Muscle layer of duodenum (tissue), 2 donors: ENCODE results near the gene TLE1.

Experiments used
- H3K27ac ChIP-seq: one replicate; pipeline ENCODE4 v1.7.0; 2013; ENCODE audit warnings: mild to moderate bottlenecking, low read length
- H3K27me3 ChIP-seq: one replicate; pipeline ENCODE4 v1.7.0; 2013; ENCODE audit warnings: low read depth, mild to moderate bottlenecking, control low read depth, low read length
- H3K36me3 ChIP-seq, 2 donors: one replicate each; pipeline ENCODE4 v1.7.0; 2013; ENCODE audit warnings: low read length in 2 of 2, control low read depth in 1 of 2, mild to moderate bottlenecking in 1 of 2; ENCODE audit not compliant: insufficient read depth in 2 of 2, control insufficient read depth in 1 of 2
- H3K4me1 ChIP-seq, 2 donors: one replicate each; pipeline ENCODE4 v1.7.0; 2013; ENCODE audit warnings: low read length in 2 of 2, mild to moderate bottlenecking in 2 of 2, control low read depth in 1 of 2, moderate library complexity in 1 of 2; ENCODE audit not compliant: insufficient read depth in 2 of 2, control insufficient read depth in 1 of 2
- H3K4me3 ChIP-seq, 2 donors: one replicate each; pipeline ENCODE4 v1.7.0; 2013; ENCODE audit warnings: low read length in 2 of 2, low read depth in 1 of 2, mild to moderate bottlenecking in 1 of 2
- H3K9me3 ChIP-seq, 2 donors: one replicate each; pipeline ENCODE4 v1.7.0; 2013; ENCODE audit warnings: low read length in 2 of 2, control low read depth in 1 of 2, mild to moderate bottlenecking in 1 of 2; ENCODE audit not compliant: control insufficient read depth in 1 of 2
- donor health status: healthy.

The TLE1 gene

GRCh38 chr9:81684635-81685034, 4.7 kb downstream of the TLE1 start:
- no peak overlapping the region for H3K4me3 ChIP-seq
- no peak overlapping the region for H3K27ac ChIP-seq
- H3K9me3 ChIP-seq: no peaks in the 10 kb centered on the region
- H3K4me1 ChIP-seq: peaks cover 15 to 37% of the 10 kb centered on the region in 2 donors
- H3K27me3 ChIP-seq: no peaks in the 10 kb centered on the region
- H3K36me3 ChIP-seq: peaks cover 0 to 3% of the 10 kb centered on the region in 2 donors

GRCh38 chr9:81683704-81684103, 5.6 kb downstream of the TLE1 start:
- H3K4me3 ChIP-seq: no peak overlapping the region
- peaks cover 15 to 42% of the 10 kb centered on the region in 2 donors for H3K4me1 ChIP-seq

GRCh38 chr9:81683238-81683637, 6.1 kb downstream of the TLE1 start:
- Histone ChIP-seq H3K27me3 (no peaks in the 10 kb centered on the region), H3K27ac (no peak overlapping the region), H3K9me3 (no peaks in the 10 kb centered on the region), H3K4me3 (peak overlapping the region; percentile 0 to 8), H3K4me1 (peaks cover 15 to 42% of the 10 kb centered on the region in 2 donors), H3K36me3 (peaks cover 0 to 3% of the 10 kb centered on the region in 2 donors)

More at GRCh38 chr9:81683704-81684103, 5.6 kb downstream of the TLE1 start:
- H3K9me3 ChIP-seq: no peaks in the 10 kb centered on the region
- peaks cover 0 to 3% of the 10 kb centered on the region in 2 donors for H3K36me3 ChIP-seq
- no peaks in the 10 kb centered on the region for H3K27me3 ChIP-seq
- H3K27ac ChIP-seq: no peak overlapping the region

GRCh38 chr9:81682797-81683196, 6.5 kb downstream of the TLE1 start:
- Histone ChIP-seq H3K27ac (no peak overlapping the region), H3K36me3 (peaks cover 0 to 3% of the 10 kb centered on the region in 2 donors), H3K4me3 (peak overlapping the region; percentile 0 to 8), H3K9me3 (no peaks in the 10 kb centered on the region), H3K4me1 (peaks cover 15 to 42% of the 10 kb centered on the region in 2 donors), H3K27me3 (no peaks in the 10 kb centered on the region)

GRCh38 chr9:81682177-81682576, 7.2 kb downstream of the TLE1 start:
- H3K27me3 ChIP-seq: no peaks in the 10 kb centered on the region
- no peak overlapping the region for H3K27ac ChIP-seq
- H3K9me3 ChIP-seq: no peaks in the 10 kb centered on the region
- H3K4me3 ChIP-seq: peak overlapping the region in 1 of 2 donors; percentile 0
- H3K36me3 ChIP-seq: peaks cover 0 to 3% of the 10 kb centered on the region in 2 donors
- peaks cover 15 to 42% of the 10 kb centered on the region in 2 donors for H3K4me1 ChIP-seq

GRCh38 chr9:81680506-81680905, 8.8 kb downstream of the TLE1 start:
- Histone ChIP-seq H3K9me3 (no peaks in the 10 kb centered on the region), H3K27ac (no peak overlapping the region), H3K4me3 (no peak overlapping the region), H3K36me3 (peaks cover 0 to 3% of the 10 kb centered on the region in 2 donors), H3K4me1 (peaks cover 15 to 43% of the 10 kb centered on the region in 2 donors), H3K27me3 (no peaks in the 10 kb centered on the region)

GRCh38 chr9:81680006-81680405, 9.3 kb downstream of the TLE1 start:
- Histone ChIP-seq H3K27me3 (no peaks in the 10 kb centered on the region), H3K4me1 (peaks cover 11 to 43% of the 10 kb centered on the region in 2 donors), H3K36me3 (peaks cover 0 to 3% of the 10 kb centered on the region in 2 donors), H3K9me3 (no peaks in the 10 kb centered on the region), H3K27ac (no peak overlapping the region), H3K4me3 (no peak overlapping the region)

- Histone ChIP-seq H3K4me3 (no peak overlapping the region), H3K4me1 (peaks cover 8 to 35% of the 10 kb centered on the region in 2 donors), H3K27ac (no peak overlapping the region), H3K36me3 (peaks cover 0 to 3% of the 10 kb centered on the region in 2 donors), H3K9me3 (no peaks in the 10 kb centered on the region), H3K27me3 (no peaks in the 10 kb centered on the region)
These were observed 11.3 kb downstream of the TLE1 start for GRCh38 chr9:81678088-81678487.

GRCh38 chr9:81676395-81676794, 13.0 kb downstream of the TLE1 start:
- H3K4me1 ChIP-seq: peaks cover 0 to 41% of the 10 kb centered on the region in 2 donors
- H3K27me3 ChIP-seq: no peaks in the 10 kb centered on the region
- no peaks in the 10 kb centered on the region for H3K9me3 ChIP-seq
- H3K27ac ChIP-seq: no peak overlapping the region
- no peaks in the 10 kb centered on the region for H3K36me3 ChIP-seq
- no peak overlapping the region for H3K4me3 ChIP-seq

- no peaks in the 10 kb centered on the region for H3K36me3 ChIP-seq
- H3K27me3 ChIP-seq: no peaks in the 10 kb centered on the region
- H3K9me3 ChIP-seq: no peaks in the 10 kb centered on the region
- no peak overlapping the region for H3K27ac ChIP-seq
- no peak overlapping the region for H3K4me3 ChIP-seq
- peaks cover 12 to 51% of the 10 kb centered on the region in 2 donors for H3K4me1 ChIP-seq
These were observed 16.0 kb downstream of the TLE1 start for GRCh38 chr9:81673310-81673709.

GRCh38 chr9:81671880-81672280, 17.5 kb downstream of the TLE1 start:
- Histone ChIP-seq H3K4me1 (peaks cover 12 to 58% of the 10 kb centered on the region in 2 donors), H3K36me3 (no peaks in the 10 kb centered on the region), H3K27me3 (no peaks in the 10 kb centered on the region), H3K9me3 (no peaks in the 10 kb centered on the region), H3K4me3 (no peak overlapping the region), H3K27ac (peak overlapping the region; percentile 20)

GRCh38 chr9:81669866-81670265, 19.5 kb downstream of the TLE1 start:
- peaks cover 23 to 60% of the 10 kb centered on the region in 2 donors for H3K4me1 ChIP-seq
- H3K9me3 ChIP-seq: no peaks in the 10 kb centered on the region
- H3K27ac ChIP-seq: no peak overlapping the region
- no peaks in the 10 kb centered on the region for H3K36me3 ChIP-seq
- no peaks in the 10 kb centered on the region for H3K27me3 ChIP-seq
- no peak overlapping the region for H3K4me3 ChIP-seq
